OCI-LY7 (cell line): Measurements from ENCODE around the gene CCDC57. TPM values are rescaled to one million over a fixed set of nuclear protein-coding genes. Genes with fewer than 3 reads are reported as not detected.

Experiments
- BruUV-seq: library from RNA; stranded (reverse); fragments of 400-500 nt; replicated peaks from 2 replicates; lab custom pipeline; 2021; lab: Mats Ljungman, UMichigan
- CTCF ChIA-PET: fragments of 300-600 bp; sonication (Branson Sonifier 250); formaldehyde crosslinking; loops from one replicate; lab custom pipeline; 2022; ENCODE audit warnings: antibody characterized with exemption; ENCODE audit not compliant: unreplicated experiment; lab: Charles Lee
- POLR2A ChIA-PET: fragments of 300-600 bp; sonication (Branson Sonifier 250); formaldehyde crosslinking; loops from one replicate; lab custom pipeline; 2022; ENCODE audit warnings: antibody characterized with exemption; lab: Charles Lee
- DNase-seq: peaks from one replicate; pipeline ENCODE4 v3.0.0-alpha.2; 2015; ENCODE audit warnings: low spot score
- H2AFZ ChIP-seq: fragments of 200-600 bp; sonication (generic), shearing (Covaris generic); 2 replicates; pipeline ENCODE4 v1.6.1; 2014; ENCODE audit warnings: mild to moderate bottlenecking, antibody characterized with exemption, low read length, moderate library complexity
- H3K27ac ChIP-seq: fragments of 200-600 bp; sonication (generic); 2 replicates; pipeline ENCODE4 v1.5.1; 2014; ENCODE audit warnings: mixed run types, low read depth, mild to moderate bottlenecking, moderate library complexity, low read length, inconsistent platforms; ENCODE audit not compliant: poor library complexity, severe bottlenecking
- H3K36me3 ChIP-seq: fragments of 200-600 bp; sonication (generic); 2 replicates; pipeline ENCODE4 v1.6.1; 2014; ENCODE audit warnings: mild to moderate bottlenecking, antibody characterized with exemption, low read length, moderate library complexity, mixed read lengths; ENCODE audit not compliant: insufficient read depth
- H3K4me1 ChIP-seq: fragments of 200-600 bp; sonication (generic); 2 replicates; pipeline ENCODE4 v1.5.1; 2014; ENCODE audit warnings: mild to moderate bottlenecking, low read length; ENCODE audit not compliant: insufficient read depth, poor library complexity, severe bottlenecking
- H3K4me2 ChIP-seq: fragments of 200-600 bp; sonication (generic); 2 replicates; pipeline ENCODE4 v1.6.1; 2014; ENCODE audit warnings: mild to moderate bottlenecking, low read length
- H3K4me3 ChIP-seq: fragments of 200-600 bp; sonication (generic); 2 replicates; pipeline ENCODE4 v1.5.1; 2014; ENCODE audit warnings: mild to moderate bottlenecking, low read depth, low read length; ENCODE audit not compliant: poor library complexity, severe bottlenecking
- H3K79me2 ChIP-seq: fragments of 200-600 bp; sonication (generic); 2 replicates; pipeline ENCODE4 v1.6.1; 2016; ENCODE audit warnings: low read depth, mild to moderate bottlenecking, low read length, moderate library complexity, mixed read lengths; ENCODE audit not compliant: insufficient read depth
- H3K9me2 ChIP-seq: fragments of 200-600 bp; sonication (generic); 2 replicates; pipeline ENCODE4 v1.6.1; 2016; ENCODE audit warnings: mild to moderate bottlenecking, low read length, mixed read lengths; ENCODE audit not compliant: insufficient read depth
- H3K9me3 ChIP-seq: fragments of 200-600 bp; sonication (generic); 2 replicates; pipeline ENCODE4 v1.6.1; 2014; ENCODE audit warnings: mild to moderate bottlenecking, mixed run types, low read length, mixed read lengths
- H4K20me1 ChIP-seq: fragments of 200-600 bp; sonication (generic); 2 replicates; pipeline ENCODE4 v1.6.1; 2014; ENCODE audit warnings: mild to moderate bottlenecking, antibody characterized with exemption, low read length, moderate library complexity, mixed read lengths; ENCODE audit not compliant: insufficient read depth
- EZH2phosphoT487 ChIP-seq: fragments of 200-600 bp; sonication (generic); IDR thresholded peaks from 2 replicates; pipeline ENCODE4 v1.6.1; 2018; ENCODE audit warnings: low read depth, borderline replicate concordance, mild to moderate bottlenecking, mixed run types, antibody characterized with exemption, low read length, moderate library complexity, mixed read lengths
- intact Hi-C: fragments of 100-400 bp; cut with micrococcal nuclease; formaldehyde crosslinking; loops from one replicate; pipeline ENCODE4 v1.10.0; 2022; ENCODE audit not compliant: unreplicated experiment
- total RNA-seq, 2 experiments: library from RNA; depleted of rRNA in 1 of 2; stranded (reverse); fragments of >200 nt in 1 of 2; shearing (Covaris generic) in 1 of 2; gene quantifications; 2 replicates each; pipeline ENCODE4 v1.2.3, GENCODE V29; 2014 to 2022
- TF ChIP-seq, protein P1 (sequence below): fragments of 200-600 bp; sonication (generic); conservative IDR thresholded peaks from 2 replicates; pipeline ENCODE4 v1.5.1; 2014; ENCODE audit warnings: mild to moderate bottlenecking, antibody characterized with exemption, low read length, moderate library complexity, mixed read lengths

The CCDC57 gene
- total RNA-seq, 2 experiments from 2014 or later: 34.5 to 58.7 TPM

DNA sequence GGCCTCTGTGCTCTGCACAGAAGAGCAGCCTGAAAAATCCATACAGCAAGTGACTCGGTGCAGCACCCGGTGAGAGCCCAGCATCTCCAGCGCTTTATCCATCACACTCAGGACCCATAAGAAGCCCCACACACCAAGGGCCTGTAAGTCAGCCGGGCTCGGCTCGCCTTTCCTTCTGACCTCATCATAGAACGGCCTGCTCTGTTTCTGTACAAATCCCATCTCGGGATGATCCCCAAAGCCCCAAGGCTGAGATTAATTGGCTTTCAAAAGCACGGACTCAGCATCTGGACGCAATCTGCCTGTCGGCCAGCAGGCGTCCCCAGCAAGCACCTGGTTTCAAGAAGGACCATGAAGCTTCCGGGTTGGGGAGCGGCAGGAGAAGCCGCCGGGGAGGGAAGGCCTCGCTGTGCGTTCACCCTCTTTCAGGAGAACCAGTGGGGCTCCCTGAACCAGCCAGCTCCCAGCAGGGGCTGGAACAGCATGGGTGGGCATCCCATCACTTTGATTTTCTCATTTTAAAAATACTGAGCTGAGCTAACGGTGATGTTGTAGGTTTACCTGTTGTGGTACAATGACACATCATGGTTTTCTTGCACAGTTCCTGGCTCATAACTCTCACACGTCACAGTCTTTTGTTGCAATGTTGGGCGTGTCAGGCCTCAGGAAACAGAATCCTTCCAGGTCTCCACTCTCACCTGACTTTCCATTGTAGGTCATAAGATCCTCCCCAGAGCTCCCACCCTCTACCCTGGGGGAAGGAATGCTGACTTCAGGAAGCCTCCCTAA is 6.7 kb downstream of the CCDC57 start:
- peak; percentile 93 for DNase-seq
- Histone ChIP-seq H3K27ac (peak overlapping the region; percentile 29), H4K20me1 (no peaks in the 10 kb centered on the region), H2AFZ (peak overlapping the region; percentile 82), H3K4me2 (peak overlapping the region; percentile 53), H3K36me3 (no peaks in the 10 kb centered on the region), H3K79me2 (no peaks in the 10 kb centered on the region), H3K4me1 (peaks cover 18% of the 10 kb centered on the region), H3K9me2 (no peaks in the 10 kb centered on the region), H3K9me3 (no peaks in the 10 kb centered on the region), H3K4me3 (peak overlapping the region; percentile 36)
- no peak for TF ChIP-seq EZH2phosphoT487
- TF ChIP-seq, protein P1, sequence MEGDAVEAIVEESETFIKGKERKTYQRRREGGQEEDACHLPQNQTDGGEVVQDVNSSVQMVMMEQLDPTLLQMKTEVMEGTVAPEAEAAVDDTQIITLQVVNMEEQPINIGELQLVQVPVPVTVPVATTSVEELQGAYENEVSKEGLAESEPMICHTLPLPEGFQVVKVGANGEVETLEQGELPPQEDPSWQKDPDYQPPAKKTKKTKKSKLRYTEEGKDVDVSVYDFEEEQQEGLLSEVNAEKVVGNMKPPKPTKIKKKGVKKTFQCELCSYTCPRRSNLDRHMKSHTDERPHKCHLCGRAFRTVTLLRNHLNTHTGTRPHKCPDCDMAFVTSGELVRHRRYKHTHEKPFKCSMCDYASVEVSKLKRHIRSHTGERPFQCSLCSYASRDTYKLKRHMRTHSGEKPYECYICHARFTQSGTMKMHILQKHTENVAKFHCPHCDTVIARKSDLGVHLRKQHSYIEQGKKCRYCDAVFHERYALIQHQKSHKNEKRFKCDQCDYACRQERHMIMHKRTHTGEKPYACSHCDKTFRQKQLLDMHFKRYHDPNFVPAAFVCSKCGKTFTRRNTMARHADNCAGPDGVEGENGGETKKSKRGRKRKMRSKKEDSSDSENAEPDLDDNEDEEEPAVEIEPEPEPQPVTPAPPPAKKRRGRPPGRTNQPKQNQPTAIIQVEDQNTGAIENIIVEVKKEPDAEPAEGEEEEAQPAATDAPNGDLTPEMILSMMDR: peak; percentile 99
- ChIA-PET POLR2A (interaction anchor here (0.7 kb wide), 1 partner anchor 466 kb away, joined by 4 read pairs; no protein-coding TSS in a partner anchor), CTCF (interaction anchor here (0.8 to 1.1 kb wide), 2 partner anchors 15 to 145 kb away, joined by 3 read pairs; no protein-coding TSS in a partner anchor)
- no TSS peak for BruUV-seq
- intact Hi-C loops: loop anchor here (5.0 kb wide), 1 partner anchor 174 kb away; the partner anchor contains the start of gene RAC3

DNA sequence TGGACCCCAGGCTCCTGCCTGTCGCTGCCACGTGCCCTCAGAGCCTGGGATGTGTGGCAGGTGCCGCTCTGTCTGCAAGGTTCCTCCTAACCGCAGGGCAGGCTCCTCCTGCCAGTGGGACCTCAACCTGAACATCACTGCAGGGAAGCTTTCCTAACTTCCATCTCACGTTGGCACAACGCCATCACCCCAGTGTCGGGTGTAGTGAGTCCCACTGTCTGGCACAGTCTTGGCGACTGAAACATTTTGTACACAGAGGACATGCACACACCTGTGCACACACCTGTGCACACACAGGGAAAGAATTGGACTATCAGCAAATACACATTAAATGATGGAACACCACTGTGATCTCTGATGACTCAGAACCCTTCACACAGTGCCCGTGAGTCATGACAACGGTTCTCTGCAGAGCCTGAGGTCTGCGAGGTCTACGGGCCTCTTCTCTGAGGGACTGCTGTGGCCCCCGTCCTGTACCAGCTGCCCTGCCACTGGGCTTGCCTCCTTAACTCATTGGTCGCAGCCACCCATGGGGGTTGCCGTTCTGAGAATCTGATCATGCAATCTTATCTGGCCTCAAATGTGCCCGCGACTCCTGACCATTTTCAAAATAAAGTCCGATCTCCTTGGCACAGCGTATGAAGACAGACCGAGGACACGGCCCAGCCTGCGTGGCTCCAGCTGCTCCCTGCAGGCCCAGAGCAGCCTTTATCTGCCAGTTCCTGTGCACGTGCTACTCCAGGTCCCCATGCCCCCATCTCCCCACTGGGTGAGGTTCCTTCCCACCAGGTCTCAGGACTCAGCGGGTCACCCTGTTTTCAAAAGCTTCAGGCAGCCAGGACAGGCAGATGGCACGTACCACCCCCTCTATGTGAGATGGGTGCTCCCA is 7.6 kb downstream of the CCDC57 start:
- intact Hi-C loops: loop anchor here (5.0 kb wide), 1 partner anchor 173 kb away; the partner anchor contains the start of gene RAC3
- Histone ChIP-seq H3K4me2 (no peak overlapping the region), H3K36me3 (no peaks in the 10 kb centered on the region), H3K9me2 (no peaks in the 10 kb centered on the region), H3K79me2 (no peaks in the 10 kb centered on the region), H3K9me3 (no peaks in the 10 kb centered on the region), H2AFZ (no peak overlapping the region), H3K4me3 (no peak overlapping the region), H4K20me1 (no peaks in the 10 kb centered on the region), H3K27ac (no peak overlapping the region), H3K4me1 (peaks cover 18% of the 10 kb centered on the region)
- ChIA-PET POLR2A (no interaction called here), CTCF (no interaction called here)
- no TSS peak for BruUV-seq
- TF ChIP-seq, protein P1: no peak
- no peak for TF ChIP-seq EZH2phosphoT487
- DNase-seq: no peak
